AG09319 (cell line): ENCODE measurements around the gene ZNF280B.

Source experiments
- DNase-seq: peaks from one replicate; pipeline ENCODE4 v3.0.0-alpha.2; 2010; ENCODE audit warnings: low read depth; ENCODE audit errors: extremely low read depth
- CTCF ChIP-seq: IDR thresholded peaks from 2 replicates; pipeline ENCODE4 v1.5.1; 2011; ENCODE audit warnings: low read depth, mild to moderate bottlenecking, inconsistent platforms, low read length, moderate library complexity

Gene ZNF280B

GRCh38 chr22:22546490-22546889 lies 37.9 kb upstream of the ZNF280B start:
- no peak for DNase-seq
- no peak for TF ChIP-seq CTCF

- TF ChIP-seq CTCF: no peak
- no peak for DNase-seq
Measured at GRCh38 chr22:22545084-22545483, 36.5 kb upstream of the ZNF280B start.

GRCh38 chr22:22538226-22538989 lies 29.9 kb upstream of the ZNF280B start:
- no peak for DNase-seq
- TF ChIP-seq CTCF: no peak

- no peak for TF ChIP-seq CTCF
- no peak for DNase-seq
Measured at GRCh38 chr22:22536916-22537315, 28.4 kb upstream of the ZNF280B start.

- TF ChIP-seq CTCF: no peak
- no peak for DNase-seq
Measured at GRCh38 chr22:22536515-22536914, 28.0 kb upstream of the ZNF280B start.

GRCh38 chr22:22535662-22536061 lies 27.1 kb upstream of the ZNF280B start:
- TF ChIP-seq CTCF: no peak
- DNase-seq: no peak

GRCh38 chr22:22534604-22535415 lies 26.3 kb upstream of the ZNF280B start:
- TF ChIP-seq CTCF: no peak
- DNase-seq: no peak
